Transverse colon (tissue), 4 donors: ENCODE results near the gene TATDN3.
"Not testable (repeated sequence)": the region's sequence is repeated elsewhere in the genome, so short reads cannot be mapped to it uniquely, and the experiment has no call there.

Source experiments
- CTCF ChIP-seq, 5 experiments: fragments of 200-600 bp in 3 of 5; fragments of 450-650 bp in 2 of 5; sonication (generic) in 3 of 5; IDR thresholded peaks; 1 replicate in 2 of 5; 2 replicates in 3 of 5; pipeline ENCODE4 v1.5.1; 2016 to 2017; ENCODE audit warnings: antibody characterized with exemption in 5 of 5, inconsistent platforms in 3 of 5, mild to moderate bottlenecking in 2 of 5, moderate library complexity in 1 of 5
- EP300 ChIP-seq: sonication (generic); formaldehyde crosslinking; IDR thresholded peaks from one replicate; pipeline ENCODE4 v1.6.1; 2017; ENCODE audit warnings: antibody characterized with exemption, low read depth
- POLR2AphosphoS5 ChIP-seq, 3 donors: sonication (generic); formaldehyde crosslinking; IDR thresholded peaks; one replicate each; pipeline ENCODE4 v1.6.1; 2016; ENCODE audit warnings: antibody characterized with exemption in 3 of 3

GRCh38 chr1:212844521-212844920, 52.8 kb downstream of the TATDN3 start:
- not testable (repeated sequence) for TF ChIP-seq CTCF (IDR thresholded peaks at IDR 0.05); POLR2AphosphoS5 (IDR thresholded peaks at IDR 0.05); EP300
